ENCODE results near the gene BMP7.

BMP7 gene

GRCh38 chr20:57133926-57134650, 132.4 kb downstream of the BMP7 start:
- TF ChIP-seq, protein P1, sequence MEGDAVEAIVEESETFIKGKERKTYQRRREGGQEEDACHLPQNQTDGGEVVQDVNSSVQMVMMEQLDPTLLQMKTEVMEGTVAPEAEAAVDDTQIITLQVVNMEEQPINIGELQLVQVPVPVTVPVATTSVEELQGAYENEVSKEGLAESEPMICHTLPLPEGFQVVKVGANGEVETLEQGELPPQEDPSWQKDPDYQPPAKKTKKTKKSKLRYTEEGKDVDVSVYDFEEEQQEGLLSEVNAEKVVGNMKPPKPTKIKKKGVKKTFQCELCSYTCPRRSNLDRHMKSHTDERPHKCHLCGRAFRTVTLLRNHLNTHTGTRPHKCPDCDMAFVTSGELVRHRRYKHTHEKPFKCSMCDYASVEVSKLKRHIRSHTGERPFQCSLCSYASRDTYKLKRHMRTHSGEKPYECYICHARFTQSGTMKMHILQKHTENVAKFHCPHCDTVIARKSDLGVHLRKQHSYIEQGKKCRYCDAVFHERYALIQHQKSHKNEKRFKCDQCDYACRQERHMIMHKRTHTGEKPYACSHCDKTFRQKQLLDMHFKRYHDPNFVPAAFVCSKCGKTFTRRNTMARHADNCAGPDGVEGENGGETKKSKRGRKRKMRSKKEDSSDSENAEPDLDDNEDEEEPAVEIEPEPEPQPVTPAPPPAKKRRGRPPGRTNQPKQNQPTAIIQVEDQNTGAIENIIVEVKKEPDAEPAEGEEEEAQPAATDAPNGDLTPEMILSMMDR (IDR thresholded peaks at IDR 0.05) = no peak
- Histone ChIP-seq H3K27me3 (peaks cover 9% of the 10 kb centered on the region), H3K4me1 (ENCODE audit: control insufficient read depth in 1 of 2, insufficient read depth in 1 of 2, low read depth in 1 of 2, low read length in 1 of 2) (no peaks in the 10 kb centered on the region), H3K9me3 (no peaks in the 10 kb centered on the region), H3K4me3 (ENCODE audit: low read depth in 1 of 2, low read length in 1 of 2) (no peak overlapping the region), H3K36me3 (no peaks in the 10 kb centered on the region), H3K27ac (no peak overlapping the region)

GRCh38 chr20:57131601-57132391, 134.6 kb downstream of the BMP7 start:
- Histone ChIP-seq H3K4me3 (ENCODE audit: low read depth in 1 of 2, low read length in 1 of 2) (no peak overlapping the region), H3K36me3 (no peaks in the 10 kb centered on the region), H3K27me3 (peaks cover 12% of the 10 kb centered on the region), H3K9me3 (no peaks in the 10 kb centered on the region), H3K4me1 (ENCODE audit: control insufficient read depth in 1 of 2, insufficient read depth in 1 of 2, low read depth in 1 of 2, low read length in 1 of 2) (no peaks in the 10 kb centered on the region), H3K27ac (no peak overlapping the region)
- TF ChIP-seq, protein P1 (IDR thresholded peaks at IDR 0.05) = no peak

- H3K36me3 ChIP-seq = no peaks in the 10 kb centered on the region
- peaks cover 16% of the 10 kb centered on the region for H3K27me3 ChIP-seq
- H3K27ac ChIP-seq = no peak overlapping the region
- no peak overlapping the region for H3K4me3 ChIP-seq (ENCODE audit: low read depth in 1 of 2, low read length in 1 of 2)
- no peaks in the 10 kb centered on the region for H3K4me1 ChIP-seq (ENCODE audit: control insufficient read depth in 1 of 2, insufficient read depth in 1 of 2, low read depth in 1 of 2, low read length in 1 of 2)
- TF ChIP-seq, protein P1 (IDR thresholded peaks at IDR 0.05) = no peak
- no peaks in the 10 kb centered on the region for H3K9me3 ChIP-seq
Observed at GRCh38 chr20:57131077-57131476, 135.4 kb downstream of the BMP7 start.

DNA sequence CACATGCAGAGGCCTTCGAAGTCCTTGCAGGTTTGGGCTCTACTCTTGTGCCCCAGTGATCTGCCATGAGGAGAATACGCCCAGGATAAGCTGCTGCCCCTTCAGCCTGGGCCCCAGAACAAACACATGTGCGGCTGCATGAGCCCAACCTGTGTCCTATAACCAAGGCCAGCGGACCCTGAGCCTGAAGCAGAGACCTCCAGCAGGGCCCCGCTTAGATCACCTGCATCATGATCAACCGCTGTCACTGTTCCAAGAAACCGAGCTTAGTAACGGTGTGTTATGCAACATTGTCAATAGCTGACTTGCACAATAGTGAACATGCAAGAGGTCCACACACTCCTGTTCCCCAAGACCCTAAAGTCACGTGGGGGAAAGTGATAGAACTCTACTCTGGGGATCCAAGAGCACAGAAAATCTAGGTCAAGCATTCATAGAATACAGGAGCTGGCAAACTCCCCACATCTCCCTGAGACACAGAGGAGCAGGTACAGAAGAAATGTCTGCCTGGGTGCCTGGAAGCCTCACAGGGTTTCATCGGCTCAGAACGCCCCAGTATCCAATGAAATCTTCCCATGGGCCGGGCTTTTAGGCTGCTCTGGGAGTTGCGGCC, 136.2 kb downstream of the BMP7 start:
- Histone ChIP-seq H3K4me3 (ENCODE audit: low read depth in 1 of 2, low read length in 1 of 2) (no peak overlapping the region), H3K27me3 (peaks cover 21% of the 10 kb centered on the region)

DNA sequence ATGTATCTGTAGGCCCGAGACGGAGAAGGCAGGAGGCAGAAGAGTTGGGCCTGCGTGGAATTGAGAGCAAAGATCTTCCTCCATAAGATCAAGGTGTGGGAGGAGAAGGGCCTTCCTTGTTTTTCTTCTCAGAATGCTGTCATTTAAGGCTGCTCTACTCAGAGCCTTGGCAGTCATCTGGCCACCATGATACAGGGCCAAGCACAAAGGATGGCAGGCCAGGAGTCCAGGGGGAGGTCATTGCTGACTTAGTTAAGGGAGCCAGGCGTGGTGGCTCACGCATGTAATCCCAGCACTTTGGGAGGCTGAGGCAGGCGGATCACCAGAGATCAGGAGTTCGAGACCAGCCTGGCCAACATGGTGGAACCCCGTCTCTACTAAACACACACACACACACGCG, 137.1 kb downstream of the BMP7 start:
- no peaks in the 10 kb centered on the region for H3K36me3 ChIP-seq
- H3K27ac ChIP-seq = no peak overlapping the region
- TF ChIP-seq, protein P1 (IDR thresholded peaks at IDR 0.05) = no peak
- no peaks in the 10 kb centered on the region for H3K9me3 ChIP-seq
- H3K27me3 ChIP-seq = peaks cover 31% of the 10 kb centered on the region
- no peaks in the 10 kb centered on the region for H3K4me1 ChIP-seq (ENCODE audit: control insufficient read depth in 1 of 2, insufficient read depth in 1 of 2, low read depth in 1 of 2, low read length in 1 of 2)
- H3K4me3 ChIP-seq (ENCODE audit: low read depth in 1 of 2, low read length in 1 of 2) = no peak overlapping the region

More for the DNA sequence above, 136.2 kb downstream of the BMP7 start:
- TF ChIP-seq, protein P1 (IDR thresholded peaks at IDR 0.05) = no peak
- H3K4me1 ChIP-seq (ENCODE audit: control insufficient read depth in 1 of 2, insufficient read depth in 1 of 2, low read depth in 1 of 2, low read length in 1 of 2) = no peaks in the 10 kb centered on the region
- H3K27ac ChIP-seq = no peak overlapping the region
- H3K36me3 ChIP-seq = no peaks in the 10 kb centered on the region
- H3K9me3 ChIP-seq = no peaks in the 10 kb centered on the region

Data from neutrophil (primary cell).